Caco-2 (cell line): Measurements from ENCODE around the gene AHCYL1. TPM values are rescaled to one million over a fixed set of nuclear protein-coding genes. Genes with fewer than 3 reads are reported as not detected.

Experiments
- BruUV-seq: library from RNA; stranded (reverse); fragments of 400-500 nt; replicated peaks from 2 replicates; lab custom pipeline; 2021; lab: Mats Ljungman, UMichigan
- CTCF ChIA-PET: fragments of 300-600 bp; sonication (Branson Sonifier 250); formaldehyde crosslinking; loops from one replicate; lab custom pipeline; 2022; ENCODE audit warnings: antibody characterized with exemption; lab: Charles Lee
- POLR2A ChIA-PET: fragments of 300-600 bp; sonication (Branson Sonifier 250); formaldehyde crosslinking; loops from one replicate; lab custom pipeline; 2022; ENCODE audit warnings: antibody characterized with exemption; lab: Charles Lee
- DNase-seq, 2 experiments: peaks; one replicate each; pipeline versions ENCODE4 v3.0.0 to v3.0.0-alpha.2; 2020 to 2022
- H3K27me3 ChIP-seq: replicated peaks from 2 replicates; pipeline ENCODE4 v1.6.0; 2011; ENCODE audit warnings: low read length; ENCODE audit not compliant: control insufficient read depth, insufficient read depth
- H3K36me3 ChIP-seq: 2 replicates; pipeline ENCODE4 v1.5.1; 2011; ENCODE audit warnings: low read length; ENCODE audit not compliant: control insufficient read depth, insufficient read depth
- H3K4me1 ChIP-seq: fragments of 250-450 bp; sonication (Bioruptor Pico); 2 replicates; pipeline ENCODE4 v1.5.1; 2020; ENCODE audit warnings: mild to moderate bottlenecking
- H3K4me3 ChIP-seq: 2 replicates; pipeline ENCODE4 v1.5.1; 2011; ENCODE audit warnings: low read depth, mild to moderate bottlenecking, control low read depth, low read length
- H3K9me3 ChIP-seq: fragments of 250-450 bp; sonication (Bioruptor Pico); 2 replicates; pipeline ENCODE4 v1.5.1; 2020; ENCODE audit warnings: mild to moderate bottlenecking, moderate library complexity
- H3K27ac Mint-ChIP-seq: one replicate; pipeline ENCODE4 v1.8.0; 2022; ENCODE audit warnings: mixed read lengths; ENCODE audit not compliant: unreplicated experiment
- H3K27me3 Mint-ChIP-seq: one replicate; pipeline ENCODE4 v1.8.0; 2022; ENCODE audit warnings: mixed read lengths; ENCODE audit not compliant: insufficient read depth, unreplicated experiment
- H3K36me3 Mint-ChIP-seq: one replicate; pipeline ENCODE4 v1.8.0; 2022; ENCODE audit warnings: mild to moderate bottlenecking, mixed read lengths; ENCODE audit not compliant: insufficient read depth, unreplicated experiment
- H3K4me1 Mint-ChIP-seq: one replicate; pipeline ENCODE4 v1.8.0; 2022; ENCODE audit warnings: low read depth, mixed read lengths; ENCODE audit not compliant: unreplicated experiment
- H3K4me3 Mint-ChIP-seq: one replicate; pipeline ENCODE4 v1.8.0; 2022; ENCODE audit warnings: mild to moderate bottlenecking, moderate library complexity, mixed read lengths; ENCODE audit not compliant: unreplicated experiment
- H3K9me3 Mint-ChIP-seq: one replicate; pipeline ENCODE4 v1.8.0; 2022; ENCODE audit warnings: mixed read lengths; ENCODE audit not compliant: unreplicated experiment
- intact Hi-C: fragments of 100-400 bp; cut with micrococcal nuclease; formaldehyde crosslinking; loops from one replicate; pipeline ENCODE4 v1.10.0; 2022; ENCODE audit not compliant: unreplicated experiment
- total RNA-seq: library from RNA; stranded (reverse); gene quantifications from 2 replicates; pipeline ENCODE4 v1.2.3, GENCODE V29; 2022
- TF ChIP-seq, protein P1 (sequence below), 2 experiments: fragments of 200-600 bp in 1 of 2; IDR thresholded peaks; 1 replicate in 1 of 2; 2 replicates in 1 of 2; pipeline versions ENCODE4 v1.5.1 to v1.8.0; 2011 to 2022; ENCODE audit warnings: antibody characterized with exemption in 1 of 2, control low read depth in 1 of 2, inconsistent platforms in 1 of 2, low read depth in 1 of 2, low read length in 1 of 2, mild to moderate bottlenecking in 1 of 2, moderate library complexity in 1 of 2; ENCODE audit not compliant: insufficient read depth in 1 of 2, severe bottlenecking in 1 of 2, unreplicated experiment in 1 of 2

The AHCYL1 gene
- total RNA-seq, 1 experiment from 2014 or later = 64.2 TPM

DNA sequence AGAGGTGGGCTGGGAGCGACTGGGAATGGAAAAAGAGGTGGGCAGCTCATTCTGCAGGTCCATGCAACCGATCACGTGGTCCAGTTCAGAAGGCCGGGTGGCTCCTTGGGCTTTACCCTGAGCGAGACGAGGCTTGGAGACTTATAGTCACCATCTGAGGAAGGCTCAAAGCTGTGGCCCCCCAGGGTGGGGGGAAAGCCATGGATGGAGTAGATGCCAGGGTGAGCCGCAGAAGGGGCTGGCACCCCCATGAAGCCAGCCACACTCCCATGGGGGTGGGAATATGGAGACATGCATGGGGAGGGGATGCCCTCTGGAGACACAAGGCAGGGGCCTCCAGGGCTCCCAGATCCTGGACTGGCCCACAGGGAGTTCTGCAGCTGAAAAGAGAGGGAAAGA lies 76.1 kb downstream of the AHCYL1 start:
- Mint-ChIP-seq H3K9me3 (no peaks in the 10 kb centered on the region), H3K4me3 (no peak overlapping the region), H3K27ac (no peak overlapping the region), H3K27me3 (no peaks in the 10 kb centered on the region), H3K36me3 (peaks cover 31% of the 10 kb centered on the region), H3K4me1 (no peaks in the 10 kb centered on the region)
- peaks cover 1% of the 10 kb centered on the region; the same call in 1 of the 2 replicates for H3K36me3 ChIP-seq
- POLR2A ChIA-PET = no interaction called here
- BruUV-seq = no TSS peak
- intact Hi-C loops = no loop called here
- no peaks in the 10 kb centered on the region for H3K4me1 ChIP-seq
- no peaks in the 10 kb centered on the region for H3K27me3 ChIP-seq
- CTCF ChIA-PET = interaction anchor here (0.6 to 1.7 kb wide), 4 partner anchors 10 to 74 kb away, joined by 3 to 8 read pairs (median 5); partner anchors contain the start of gene ALX3
- H3K4me3 ChIP-seq = no peak overlapping the region
- no peak for DNase-seq
- TF ChIP-seq, protein P1, sequence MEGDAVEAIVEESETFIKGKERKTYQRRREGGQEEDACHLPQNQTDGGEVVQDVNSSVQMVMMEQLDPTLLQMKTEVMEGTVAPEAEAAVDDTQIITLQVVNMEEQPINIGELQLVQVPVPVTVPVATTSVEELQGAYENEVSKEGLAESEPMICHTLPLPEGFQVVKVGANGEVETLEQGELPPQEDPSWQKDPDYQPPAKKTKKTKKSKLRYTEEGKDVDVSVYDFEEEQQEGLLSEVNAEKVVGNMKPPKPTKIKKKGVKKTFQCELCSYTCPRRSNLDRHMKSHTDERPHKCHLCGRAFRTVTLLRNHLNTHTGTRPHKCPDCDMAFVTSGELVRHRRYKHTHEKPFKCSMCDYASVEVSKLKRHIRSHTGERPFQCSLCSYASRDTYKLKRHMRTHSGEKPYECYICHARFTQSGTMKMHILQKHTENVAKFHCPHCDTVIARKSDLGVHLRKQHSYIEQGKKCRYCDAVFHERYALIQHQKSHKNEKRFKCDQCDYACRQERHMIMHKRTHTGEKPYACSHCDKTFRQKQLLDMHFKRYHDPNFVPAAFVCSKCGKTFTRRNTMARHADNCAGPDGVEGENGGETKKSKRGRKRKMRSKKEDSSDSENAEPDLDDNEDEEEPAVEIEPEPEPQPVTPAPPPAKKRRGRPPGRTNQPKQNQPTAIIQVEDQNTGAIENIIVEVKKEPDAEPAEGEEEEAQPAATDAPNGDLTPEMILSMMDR (IDR thresholded peaks at IDR 0.05; ENCODE audit: insufficient read depth in 1 of 2, low read depth in 1 of 2, low read length in 1 of 2, severe bottlenecking in 1 of 2, unreplicated experiment in 1 of 2) = no peak
- no peaks in the 10 kb centered on the region for H3K9me3 ChIP-seq

DNA sequence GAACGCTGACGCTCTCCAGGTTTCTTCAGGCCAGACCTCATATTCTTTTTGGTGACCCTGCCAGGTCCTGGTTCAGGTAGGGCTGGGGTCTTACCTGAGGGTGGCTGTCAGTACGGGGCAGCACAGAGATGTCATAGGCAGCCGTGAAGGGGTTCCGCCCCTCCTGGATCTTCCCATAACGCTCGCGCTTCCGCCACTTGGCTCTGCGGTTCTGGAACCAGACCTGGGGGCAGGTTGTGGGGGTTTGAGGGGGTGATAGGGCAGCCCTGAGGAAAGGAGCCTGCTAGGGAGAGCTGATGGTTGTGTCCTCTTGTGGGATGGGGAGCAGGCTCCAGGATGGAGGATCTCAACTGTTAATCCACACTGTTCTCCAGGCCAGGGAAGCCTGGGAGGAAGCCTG lies 76.8 kb downstream of the AHCYL1 start:
- ChIA-PET CTCF (no interaction called here), POLR2A (no interaction called here)
- no peaks in the 10 kb centered on the region for H3K27me3 Mint-ChIP-seq
- no peaks in the 10 kb centered on the region for H3K27me3 ChIP-seq
- TF ChIP-seq, protein P1 (IDR thresholded peaks at IDR 0.05; ENCODE audit: insufficient read depth in 1 of 2, low read depth in 1 of 2, low read length in 1 of 2, severe bottlenecking in 1 of 2, unreplicated experiment in 1 of 2) = no peak
- H3K36me3 Mint-ChIP-seq = peaks cover 29% of the 10 kb centered on the region
- BruUV-seq = no TSS peak
- no peak overlapping the region for H3K4me3 ChIP-seq
- DNase-seq = no peak
- H3K36me3 ChIP-seq = peaks cover 1% of the 10 kb centered on the region; the same call in 1 of the 2 replicates
- no peaks in the 10 kb centered on the region for H3K4me1 ChIP-seq
- no peaks in the 10 kb centered on the region for H3K9me3 ChIP-seq
- intact Hi-C loops = no loop called here
- H3K27ac Mint-ChIP-seq = no peak overlapping the region
- H3K9me3 Mint-ChIP-seq = no peaks in the 10 kb centered on the region
- no peaks in the 10 kb centered on the region for H3K4me1 Mint-ChIP-seq
- H3K4me3 Mint-ChIP-seq = no peak overlapping the region

DNA sequence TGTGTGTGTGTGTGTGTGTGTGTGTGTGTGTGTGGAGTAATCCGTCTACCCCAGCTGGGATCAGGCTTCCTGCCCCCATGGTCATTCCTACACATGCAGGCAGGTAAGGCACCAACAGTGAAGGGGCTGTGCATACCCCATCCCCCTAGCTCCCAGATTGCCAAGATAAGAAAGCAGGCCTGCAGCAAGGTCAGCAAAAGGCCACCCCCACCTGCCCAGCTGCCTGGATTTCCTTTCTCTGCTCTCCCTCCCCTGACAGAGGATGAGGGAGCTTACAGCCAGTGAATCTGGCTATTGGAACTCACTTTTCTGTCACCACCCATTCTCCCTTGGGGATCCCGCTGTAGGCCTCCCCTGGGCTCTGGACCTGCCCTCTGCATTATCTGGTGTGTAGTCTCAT lies 78.0 kb downstream of the AHCYL1 start:
- DNase-seq = no peak
- peaks cover 21% of the 10 kb centered on the region for H3K36me3 Mint-ChIP-seq
- no peaks in the 10 kb centered on the region for H3K27me3 Mint-ChIP-seq
- no peaks in the 10 kb centered on the region for H3K9me3 ChIP-seq
- TF ChIP-seq, protein P1 (IDR thresholded peaks at IDR 0.05; ENCODE audit: insufficient read depth in 1 of 2, low read depth in 1 of 2, low read length in 1 of 2, severe bottlenecking in 1 of 2, unreplicated experiment in 1 of 2) = no peak
- intact Hi-C loops = no loop called here
- BruUV-seq = no TSS peak
- H3K36me3 ChIP-seq = peaks cover 1% of the 10 kb centered on the region; the same call in 1 of the 2 replicates
- H3K4me1 Mint-ChIP-seq = no peaks in the 10 kb centered on the region
- H3K9me3 Mint-ChIP-seq = no peaks in the 10 kb centered on the region
- ChIA-PET CTCF (interaction anchor here (0.6 kb wide), 1 partner anchor 17 kb away, joined by 9 read pairs; no protein-coding TSS in a partner anchor), POLR2A (no interaction called here)
- no peak overlapping the region for H3K27ac Mint-ChIP-seq
- no peak overlapping the region for H3K4me3 Mint-ChIP-seq
- H3K4me1 ChIP-seq = no peaks in the 10 kb centered on the region
- no peaks in the 10 kb centered on the region for H3K27me3 ChIP-seq
- no peak overlapping the region for H3K4me3 ChIP-seq
